Mammary epithelial cell (primary cell): ENCODE results near the gene TAF1D.

Experiments
- CTCF ChIP-seq, 2 donors: IDR thresholded peaks in 1 of 2; conservative IDR thresholded peaks in 1 of 2; 2 replicates each; pipeline ENCODE4 v1.5.1; 2011 to 2012; ENCODE audit warnings: inconsistent platforms in 2 of 2, low read length in 2 of 2, mild to moderate bottlenecking in 2 of 2, control low read depth in 1 of 2, low read depth in 1 of 2; ENCODE audit not compliant: insufficient read depth in 1 of 2; ENCODE audit errors: extremely low read depth in 1 of 2
- EZH2 ChIP-seq: IDR thresholded peaks from 2 replicates; pipeline ENCODE4 v1.6.1; 2012; ENCODE audit warnings: low read length, inconsistent platforms, borderline replicate concordance

GRCh38 chr11:93733474-93733873 is 7.8 kb downstream of the TAF1D start:
- TF ChIP-seq CTCF (conservative IDR thresholded peaks at IDR 0.05 in 1 of 2, IDR thresholded peaks at IDR 0.05 in 1 of 2; ENCODE audit: extremely low read depth in 1 of 2, insufficient read depth in 1 of 2, low read depth in 1 of 2, low read length in 2 of 2) = no peak
- TF ChIP-seq EZH2 = no peak
